ENCODE measurements around the gene ARHGEF1. TPM values are rescaled to one million over a fixed set of nuclear protein-coding genes. Genes with fewer than 3 reads are reported as not detected.
A peak's percentile ranks its signal among the peaks of the same experiment; 100 is the strongest.

Gene ARHGEF1
- total and polyA plus RNA-seq, 2 donors (not counting 1 experiment from before 2014, with no cell fraction given) = 21.6 to 23.9 TPM

GRCh38 chr19:41932259-41932719 is 49.3 kb downstream of the ARHGEF1 start:
- no peak overlapping the region for H2AFZ ChIP-seq (ENCODE audit: low read length)
- no peak overlapping the region for H3K27ac ChIP-seq (ENCODE audit: insufficient read depth, low read length)
- H3K9me3 ChIP-seq (ENCODE audit: control insufficient read depth, insufficient read depth, low read depth, low read length) = no peaks in the 10 kb centered on the region
- no peaks in the 10 kb centered on the region for H4K20me1 ChIP-seq (ENCODE audit: control insufficient read depth, extremely low read depth, insufficient read depth, low read length)
- H3K4me2 ChIP-seq (ENCODE audit: extremely low read depth, insufficient read depth, low read length) = no peak overlapping the region
- DNase-seq (ENCODE audit: low read depth in 2 of 2) = no peak
- peaks cover 70% of the 10 kb centered on the region for H3K27me3 ChIP-seq (ENCODE audit: control insufficient read depth, insufficient read depth, low read length)
- TF ChIP-seq CTCF (conservative IDR thresholded peaks at IDR 0.05 in 1 of 2, IDR thresholded peaks at IDR 0.05 in 1 of 2; ENCODE audit: low read depth in 1 of 2, low read length in 2 of 2) (no peak), EZH2 (IDR thresholded peaks at IDR 0.05; ENCODE audit: low read length, missing control alignments) (no peak)
- H3K79me2 ChIP-seq (ENCODE audit: control insufficient read depth, insufficient read depth, low read length) = no peaks in the 10 kb centered on the region
- H3K4me1 ChIP-seq (ENCODE audit: control insufficient read depth, extremely low read depth, insufficient read depth, low read length) = peaks cover 12% of the 10 kb centered on the region
- no peaks in the 10 kb centered on the region for H3K36me3 ChIP-seq (ENCODE audit: control insufficient read depth, insufficient read depth, low read length)
- H3K4me3 ChIP-seq (replicated peaks in 1 of 4; ENCODE audit: control extremely low read depth in 1 of 4, insufficient read depth in 1 of 4, low read depth in 3 of 4, low read length in 4 of 4) = no peak overlapping the region
- H3K9ac ChIP-seq (ENCODE audit: insufficient read depth, low read length) = no peak overlapping the region

- Histone ChIP-seq H3K9me3 (ENCODE audit: control insufficient read depth, insufficient read depth, low read depth, low read length) (no peaks in the 10 kb centered on the region), H2AFZ (ENCODE audit: low read length) (no peak overlapping the region), H3K4me2 (ENCODE audit: extremely low read depth, insufficient read depth, low read length) (peak overlapping the region; percentile 44), H3K36me3 (ENCODE audit: control insufficient read depth, insufficient read depth, low read length) (no peaks in the 10 kb centered on the region), H3K4me1 (ENCODE audit: control insufficient read depth, extremely low read depth, insufficient read depth, low read length) (peaks cover 12% of the 10 kb centered on the region), H3K27ac (ENCODE audit: insufficient read depth, low read length) (no peak overlapping the region), H4K20me1 (ENCODE audit: control insufficient read depth, extremely low read depth, insufficient read depth, low read length) (no peaks in the 10 kb centered on the region), H3K27me3 (ENCODE audit: control insufficient read depth, insufficient read depth, low read length) (peaks cover 67% of the 10 kb centered on the region), H3K9ac (ENCODE audit: insufficient read depth, low read length) (no peak overlapping the region), H3K4me3 (replicated peaks in 1 of 4; ENCODE audit: control extremely low read depth in 1 of 4, insufficient read depth in 1 of 4, low read depth in 3 of 4, low read length in 4 of 4) (no peak overlapping the region), H3K79me2 (ENCODE audit: control insufficient read depth, insufficient read depth, low read length) (no peaks in the 10 kb centered on the region)
- no peak for TF ChIP-seq CTCF (conservative IDR thresholded peaks at IDR 0.05 in 1 of 2, IDR thresholded peaks at IDR 0.05 in 1 of 2; ENCODE audit: low read depth in 1 of 2, low read length in 2 of 2)
- peak; percentile 88 for TF ChIP-seq EZH2 (IDR thresholded peaks at IDR 0.05; ENCODE audit: low read length, missing control alignments)
- DNase-seq (ENCODE audit: low read depth in 2 of 2) = no peak
Observed at GRCh38 chr19:41932720-41933332, 49.8 kb downstream of the ARHGEF1 start.

DNA sequence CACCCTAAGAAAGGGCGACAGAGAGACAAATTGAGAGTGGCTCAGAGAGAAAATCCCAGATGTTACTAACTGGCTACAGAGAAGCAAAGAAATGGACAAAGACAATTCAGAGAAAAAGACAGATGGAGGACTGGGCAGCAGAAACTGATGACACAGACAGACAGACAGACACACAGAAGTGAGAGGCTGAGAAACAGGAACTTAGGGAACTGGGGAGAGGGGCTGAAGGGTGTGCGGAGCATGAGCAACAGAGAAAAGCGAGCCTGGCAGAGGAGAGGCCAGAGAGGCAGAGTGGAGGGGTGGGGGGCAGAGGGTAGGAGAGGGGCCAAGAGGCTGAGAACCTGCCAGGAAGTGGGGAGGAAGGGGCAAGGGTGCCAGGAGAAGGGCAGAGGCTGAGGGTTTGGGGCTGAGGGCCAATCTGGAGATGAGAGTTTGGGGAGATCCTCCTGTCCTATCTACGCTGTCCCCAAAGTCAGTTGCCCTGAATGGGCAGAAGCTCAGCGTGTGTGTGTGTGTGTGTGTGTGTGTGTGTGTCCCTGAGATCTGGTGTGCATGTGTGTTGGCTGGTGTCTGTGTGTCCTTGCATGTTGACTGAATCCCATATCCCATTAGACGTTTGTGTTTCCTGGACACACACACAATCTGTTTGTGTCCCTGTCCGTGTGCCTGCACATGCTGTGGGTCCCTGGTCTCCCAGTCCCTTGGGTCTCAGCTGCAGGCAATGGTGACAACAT is 50.9 kb downstream of the ARHGEF1 start:
- Histone ChIP-seq H3K9ac (ENCODE audit: insufficient read depth, low read length) (no peak overlapping the region), H3K27me3 (ENCODE audit: control insufficient read depth, insufficient read depth, low read length) (peaks cover 65% of the 10 kb centered on the region), H2AFZ (ENCODE audit: low read length) (no peak overlapping the region), H3K79me2 (ENCODE audit: control insufficient read depth, insufficient read depth, low read length) (no peaks in the 10 kb centered on the region), H3K4me2 (ENCODE audit: extremely low read depth, insufficient read depth, low read length) (no peak overlapping the region), H4K20me1 (ENCODE audit: control insufficient read depth, extremely low read depth, insufficient read depth, low read length) (no peaks in the 10 kb centered on the region), H3K27ac (ENCODE audit: insufficient read depth, low read length) (no peak overlapping the region), H3K4me1 (ENCODE audit: control insufficient read depth, extremely low read depth, insufficient read depth, low read length) (peaks cover 12% of the 10 kb centered on the region), H3K36me3 (ENCODE audit: control insufficient read depth, insufficient read depth, low read length) (no peaks in the 10 kb centered on the region), H3K4me3 (replicated peaks in 1 of 4; ENCODE audit: control extremely low read depth in 1 of 4, insufficient read depth in 1 of 4, low read depth in 3 of 4, low read length in 4 of 4) (no peak overlapping the region), H3K9me3 (ENCODE audit: control insufficient read depth, insufficient read depth, low read depth, low read length) (no peaks in the 10 kb centered on the region)
- TF ChIP-seq EZH2 (IDR thresholded peaks at IDR 0.05; ENCODE audit: low read length, missing control alignments) (peak; percentile 79), CTCF (conservative IDR thresholded peaks at IDR 0.05 in 1 of 2, IDR thresholded peaks at IDR 0.05 in 1 of 2; ENCODE audit: low read depth in 1 of 2, low read length in 2 of 2) (no peak)
- DNase-seq (ENCODE audit: low read depth in 2 of 2) = no peak
